Skeletal muscle tissue (tissue), 4 donors: ENCODE data around the gene ERCC4. TPM values are rescaled to one million over a fixed set of nuclear protein-coding genes. Genes with fewer than 3 reads are reported as not detected.
A peak's percentile ranks its signal among the peaks of the same experiment; 100 is the strongest.

Source experiments
- H3K27ac ChIP-seq: one replicate; pipeline ENCODE4 v1.7.0; 2013; ENCODE audit warnings: mild to moderate bottlenecking, low read depth, low read length, inconsistent platforms
- H3K27me3 ChIP-seq, 3 donors: one replicate each; pipeline ENCODE4 v1.7.0; 2013; ENCODE audit warnings: low read length in 3 of 3; ENCODE audit not compliant: control insufficient read depth in 3 of 3, insufficient read depth in 3 of 3
- H3K36me3 ChIP-seq, 3 donors: one replicate each; pipeline ENCODE4 v1.7.0; 2013; ENCODE audit warnings: low read length in 3 of 3; ENCODE audit not compliant: control insufficient read depth in 3 of 3, insufficient read depth in 3 of 3
- H3K4me1 ChIP-seq, 3 donors: one replicate each; pipeline ENCODE4 v1.7.0; 2013; ENCODE audit warnings: low read length in 3 of 3, mild to moderate bottlenecking in 3 of 3; ENCODE audit not compliant: control insufficient read depth in 3 of 3, insufficient read depth in 3 of 3
- H3K4me3 ChIP-seq, 3 donors: one replicate each; pipeline ENCODE4 v1.7.0; 2013; ENCODE audit warnings: low read length in 3 of 3
- H3K9ac ChIP-seq, 3 donors: one replicate each; pipeline ENCODE4 v1.7.0; 2013; ENCODE audit warnings: low read length in 3 of 3, mild to moderate bottlenecking in 3 of 3, moderate library complexity in 2 of 3, low read depth in 1 of 3
- H3K9me3 ChIP-seq, 3 donors: one replicate each; pipeline ENCODE4 v1.7.0; 2013; ENCODE audit warnings: low read length in 3 of 3; ENCODE audit not compliant: control insufficient read depth in 3 of 3
- total RNA-seq: library from RNA; depleted of rRNA; stranded (reverse); fragments of >200 nt; gene quantifications from one replicate; pipeline ENCODE4 v1.2.3, GENCODE V29; 2014
- donor health status: Osteomylitis.

The ERCC4 gene
- total RNA-seq, 1 donor from 2014 or later, result 6.8 TPM

GRCh38 chr16:13997526-13997925 is 77.6 kb downstream of the ERCC4 start:
- Histone ChIP-seq H3K4me3 (no peak overlapping the region), H3K4me1 (peaks cover 18 to 34% (median 21%) of the 10 kb centered on the region in 3 donors), H3K27ac (no peak overlapping the region)

GRCh38 chr16:13997933-13998332 is 78.0 kb downstream of the ERCC4 start:
- Histone ChIP-seq H3K27ac (no peak overlapping the region), H3K27me3 (no peaks in the 10 kb centered on the region), H3K9me3 (no peaks in the 10 kb centered on the region), H3K36me3 (no peaks in the 10 kb centered on the region), H3K4me1 (peaks cover 21 to 37% (median 24%) of the 10 kb centered on the region in 3 donors), H3K9ac (no peak overlapping the region), H3K4me3 (no peak overlapping the region)

More at GRCh38 chr16:13997526-13997925, 77.6 kb downstream of the ERCC4 start:
- H3K27me3 ChIP-seq, result no peaks in the 10 kb centered on the region
- H3K9ac ChIP-seq, result no peak overlapping the region
- no peaks in the 10 kb centered on the region for H3K9me3 ChIP-seq
- no peaks in the 10 kb centered on the region for H3K36me3 ChIP-seq

GRCh38 chr16:13999071-13999894 is 79.3 kb downstream of the ERCC4 start:
- no peaks in the 10 kb centered on the region for H3K36me3 ChIP-seq
- H3K9me3 ChIP-seq, result no peaks in the 10 kb centered on the region
- H3K9ac ChIP-seq, result peak overlapping the region in 1 of 3 donors; percentile 66
- peak overlapping the region; percentile 48 for H3K27ac ChIP-seq
- H3K4me1 ChIP-seq, result peaks cover 28 to 46% (median 36%) of the 10 kb centered on the region in 3 donors
- H3K4me3 ChIP-seq, result no peak overlapping the region
- no peaks in the 10 kb centered on the region for H3K27me3 ChIP-seq

- peak overlapping the region; percentile 48 for H3K27ac ChIP-seq
- H3K4me1 ChIP-seq, result peaks cover 35 to 49% (median 42%) of the 10 kb centered on the region in 3 donors
- no peaks in the 10 kb centered on the region for H3K36me3 ChIP-seq
- H3K27me3 ChIP-seq, result no peaks in the 10 kb centered on the region
- H3K9ac ChIP-seq, result peak overlapping the region in 1 of 3 donors; percentile 66
- no peaks in the 10 kb centered on the region for H3K9me3 ChIP-seq
- peak overlapping the region in 1 of 3 donors; percentile 35 for H3K4me3 ChIP-seq
Measured at GRCh38 chr16:13999895-14000425, 80.0 kb downstream of the ERCC4 start.

GRCh38 chr16:14001521-14001920 is 81.6 kb downstream of the ERCC4 start:
- no peaks in the 10 kb centered on the region for H3K36me3 ChIP-seq
- no peak overlapping the region for H3K27ac ChIP-seq
- H3K4me1 ChIP-seq, result peaks cover 35 to 46% (median 40%) of the 10 kb centered on the region in 3 donors
- H3K4me3 ChIP-seq, result no peak overlapping the region
- H3K27me3 ChIP-seq, result no peaks in the 10 kb centered on the region
- no peak overlapping the region for H3K9ac ChIP-seq
- H3K9me3 ChIP-seq, result no peaks in the 10 kb centered on the region

Other genes starting within 250 kb of the ERCC4 start
- 13.0 TPM for gene MRTFB, start 151.2 kb downstream of the ERCC4 start, total RNA-seq